Measurements from ENCODE around the gene VIPR2. TPM values are rescaled to one million over a fixed set of nuclear protein-coding genes. Genes with fewer than 3 reads are reported as not detected.
"Not testable (repeated sequence)": the region's sequence is repeated elsewhere in the genome, so short reads cannot be mapped to it uniquely, and the experiment has no call there.

Gene VIPR2
- under 1 TPM; 0.80 to 0.99 TPM for total RNA-seq

- Mint-ChIP-seq H3K27me3 (peaks cover 37% of the 10 kb centered on the region), H3K36me3 (no peaks in the 10 kb centered on the region), H3K4me3 (peak within 1 kb of the TSS; percentile 54), H3K4me1 (peaks cover 2% of the 10 kb centered on the region), H3K27ac (no peak within 1 kb of the TSS), H3K9me3 (no peaks in the 10 kb centered on the region)
- DNase-seq (peak; percentile 34), ATAC-seq (ENCODE audit: low read depth) (no peak)
- POLR2A ChIA-PET, result no interaction called here
Observed at GRCh38 chr7:159144758-159145489, at the start of gene VIPR2. TSS of gene VIPR2 (minus strand) at chr7:159144867. CDS start at chr7:159144771, 96 bp downstream.

- no peak for DNase-seq
- no peaks in the 10 kb centered on the region for H3K9me3 Mint-ChIP-seq
- no peak overlapping the region for H3K4me3 Mint-ChIP-seq
- peaks cover 3% of the 10 kb centered on the region for H3K27me3 Mint-ChIP-seq
- H3K27ac Mint-ChIP-seq, result no peak overlapping the region
- H3K4me1 Mint-ChIP-seq, result peaks cover 17% of the 10 kb centered on the region
- no peak for ATAC-seq (ENCODE audit: low read depth)
- POLR2A ChIA-PET, result no interaction called here
- no peaks in the 10 kb centered on the region for H3K36me3 Mint-ChIP-seq
Observed at GRCh38 chr7:159193543-159194090, 49.0 kb upstream of the VIPR2 start.

GRCh38 chr7:159192725-159193453 lies 48.2 kb upstream of the VIPR2 start:
- ATAC-seq (ENCODE audit: low read depth), result no peak
- POLR2A ChIA-PET, result no interaction called here
- Mint-ChIP-seq H3K27ac (no peak overlapping the region), H3K4me1 (peaks cover 15% of the 10 kb centered on the region), H3K4me3 (no peak overlapping the region), H3K9me3 (no peaks in the 10 kb centered on the region), H3K36me3 (no peaks in the 10 kb centered on the region), H3K27me3 (peaks cover 3% of the 10 kb centered on the region)
- no peak for DNase-seq

GRCh38 chr7:159192013-159192412 lies 47.3 kb upstream of the VIPR2 start:
- peaks cover 7% of the 10 kb centered on the region for H3K4me1 Mint-ChIP-seq
- no peaks in the 10 kb centered on the region for H3K9me3 Mint-ChIP-seq
- POLR2A ChIA-PET, result no interaction called here
- H3K27ac Mint-ChIP-seq, result no peak overlapping the region
- no peak overlapping the region for H3K4me3 Mint-ChIP-seq
- ATAC-seq (ENCODE audit: low read depth) (no peak), DNase-seq (no peak)
- H3K36me3 Mint-ChIP-seq, result no peaks in the 10 kb centered on the region
- peaks cover 6% of the 10 kb centered on the region for H3K27me3 Mint-ChIP-seq

- POLR2A ChIA-PET, result no interaction called here
- Mint-ChIP-seq H3K27me3 (peaks cover 14% of the 10 kb centered on the region), H3K4me1 (peaks cover 3% of the 10 kb centered on the region), H3K4me3 (no peak overlapping the region), H3K36me3 (peaks cover 4% of the 10 kb centered on the region), H3K9me3 (peaks cover 7% of the 10 kb centered on the region), H3K27ac (no peak overlapping the region)
- DNase-seq, result no peak
- ATAC-seq (ENCODE audit: low read depth), result no peak
Observed at GRCh38 chr7:159191236-159191635, 46.6 kb upstream of the VIPR2 start.

GRCh38 chr7:159188011-159188410 lies 43.3 kb upstream of the VIPR2 start:
- no peak overlapping the region for H3K4me3 Mint-ChIP-seq
- ATAC-seq (ENCODE audit: low read depth) (no peak), DNase-seq (no peak)
- H3K9me3 Mint-ChIP-seq, result peaks cover 10% of the 10 kb centered on the region
- no peak overlapping the region for H3K27ac Mint-ChIP-seq
- peaks cover 5% of the 10 kb centered on the region for H3K36me3 Mint-ChIP-seq
- H3K27me3 Mint-ChIP-seq, result peaks cover 20% of the 10 kb centered on the region
- POLR2A ChIA-PET, result no interaction called here
- H3K4me1 Mint-ChIP-seq, result no peaks in the 10 kb centered on the region

GRCh38 chr7:159179241-159179640 lies 34.6 kb upstream of the VIPR2 start:
- H3K4me1 Mint-ChIP-seq, result no peaks in the 10 kb centered on the region
- ATAC-seq (ENCODE audit: low read depth), result no peak
- H3K27ac Mint-ChIP-seq, result no peak overlapping the region

GRCh38 chr7:159177284-159177953 lies 32.8 kb upstream of the VIPR2 start:
- Mint-ChIP-seq H3K9me3 (peaks cover 20% of the 10 kb centered on the region), H3K4me3 (no peak overlapping the region), H3K27ac (no peak overlapping the region), H3K27me3 (peaks cover 9% of the 10 kb centered on the region), H3K36me3 (peaks cover 1% of the 10 kb centered on the region), H3K4me1 (no peaks in the 10 kb centered on the region)
- DNase-seq, result no peak
- no peak for ATAC-seq (ENCODE audit: low read depth)
- POLR2A ChIA-PET, result no interaction called here

More at GRCh38 chr7:159179241-159179640, 34.6 kb upstream of the VIPR2 start:
- Mint-ChIP-seq H3K36me3 (peaks cover 3% of the 10 kb centered on the region), H3K4me3 (no peak overlapping the region), H3K27me3 (peaks cover 15% of the 10 kb centered on the region), H3K9me3 (peaks cover 12% of the 10 kb centered on the region)
- POLR2A ChIA-PET, result no interaction called here
- no peak for DNase-seq

- H3K4me1 Mint-ChIP-seq, result no peaks in the 10 kb centered on the region
- ATAC-seq (ENCODE audit: low read depth), result no peak
- no peak overlapping the region for H3K4me3 Mint-ChIP-seq
- H3K36me3 Mint-ChIP-seq, result peaks cover 1% of the 10 kb centered on the region
- peaks cover 9% of the 10 kb centered on the region for H3K27me3 Mint-ChIP-seq
- H3K9me3 Mint-ChIP-seq, result peaks cover 20% of the 10 kb centered on the region
- no peak for DNase-seq
- H3K27ac Mint-ChIP-seq, result peak overlapping the region; percentile 58
- POLR2A ChIA-PET, result no interaction called here
Observed at GRCh38 chr7:159175792-159176191, 31.1 kb upstream of the VIPR2 start.

- ATAC-seq (ENCODE audit: low read depth); H3K4me1 Mint-ChIP-seq; H3K27me3 Mint-ChIP-seq; H3K27ac Mint-ChIP-seq; H3K36me3 Mint-ChIP-seq; POLR2A ChIA-PET; DNase-seq; H3K4me3 Mint-ChIP-seq: not testable (repeated sequence)
- peaks cover 18% of the 10 kb centered on the region for H3K9me3 Mint-ChIP-seq
Observed at GRCh38 chr7:159175100-159175499, 30.4 kb upstream of the VIPR2 start.

- POLR2A ChIA-PET, result no interaction called here
- Mint-ChIP-seq H3K4me1 (no peaks in the 10 kb centered on the region), H3K4me3 (no peak overlapping the region), H3K27me3 (no peaks in the 10 kb centered on the region), H3K36me3 (peaks cover 1% of the 10 kb centered on the region), H3K27ac (no peak overlapping the region), H3K9me3 (peaks cover 18% of the 10 kb centered on the region)
- DNase-seq (no peak), ATAC-seq (ENCODE audit: low read depth) (no peak)
Observed at GRCh38 chr7:159172400-159172799, 27.7 kb upstream of the VIPR2 start.

GRCh38 chr7:159169391-159169790 lies 24.7 kb upstream of the VIPR2 start:
- Mint-ChIP-seq H3K36me3 (no peaks in the 10 kb centered on the region), H3K4me3 (no peak overlapping the region), H3K9me3 (peaks cover 11% of the 10 kb centered on the region), H3K27ac (no peak overlapping the region), H3K27me3 (no peaks in the 10 kb centered on the region), H3K4me1 (no peaks in the 10 kb centered on the region)
- DNase-seq (no peak), ATAC-seq (ENCODE audit: low read depth) (no peak)
- POLR2A ChIA-PET, result no interaction called here

- no peaks in the 10 kb centered on the region for H3K36me3 Mint-ChIP-seq
- H3K27ac Mint-ChIP-seq, result no peak overlapping the region
- H3K9me3 Mint-ChIP-seq, result peaks cover 3% of the 10 kb centered on the region
- H3K27me3 Mint-ChIP-seq, result no peaks in the 10 kb centered on the region
- no peak overlapping the region for H3K4me3 Mint-ChIP-seq
- DNase-seq (no peak), ATAC-seq (ENCODE audit: low read depth) (no peak)
- POLR2A ChIA-PET, result no interaction called here
- no peaks in the 10 kb centered on the region for H3K4me1 Mint-ChIP-seq
Observed at GRCh38 chr7:159167139-159167538, 22.5 kb upstream of the VIPR2 start.

All from activated naive CD8-positive, alpha-beta T cell treated with anti-CD3 and anti-CD28 coated beads, Interleukin-2, amount 10 ng/mL, durations not matched to agents 7 days and 5 days (primary cell).